Transverse colon (tissue), 3 donors: ENCODE measurements around the gene PPP2R1B.

ENCODE experiments used
- EP300 ChIP-seq: sonication (generic); formaldehyde crosslinking; IDR thresholded peaks from one replicate; pipeline ENCODE4 v1.6.1; 2017; ENCODE audit warnings: antibody characterized with exemption, low read depth
- TF ChIP-seq, protein P1 (sequence below), 5 experiments: fragments of 200-600 bp in 3 of 5; fragments of 450-650 bp in 2 of 5; sonication (generic) in 3 of 5; IDR thresholded peaks; 1 replicate in 2 of 5; 2 replicates in 3 of 5; pipeline ENCODE4 v1.5.1; 2016 to 2017; ENCODE audit warnings: antibody characterized with exemption in 5 of 5, inconsistent platforms in 3 of 5, mild to moderate bottlenecking in 2 of 5, moderate library complexity in 1 of 5

DNA sequence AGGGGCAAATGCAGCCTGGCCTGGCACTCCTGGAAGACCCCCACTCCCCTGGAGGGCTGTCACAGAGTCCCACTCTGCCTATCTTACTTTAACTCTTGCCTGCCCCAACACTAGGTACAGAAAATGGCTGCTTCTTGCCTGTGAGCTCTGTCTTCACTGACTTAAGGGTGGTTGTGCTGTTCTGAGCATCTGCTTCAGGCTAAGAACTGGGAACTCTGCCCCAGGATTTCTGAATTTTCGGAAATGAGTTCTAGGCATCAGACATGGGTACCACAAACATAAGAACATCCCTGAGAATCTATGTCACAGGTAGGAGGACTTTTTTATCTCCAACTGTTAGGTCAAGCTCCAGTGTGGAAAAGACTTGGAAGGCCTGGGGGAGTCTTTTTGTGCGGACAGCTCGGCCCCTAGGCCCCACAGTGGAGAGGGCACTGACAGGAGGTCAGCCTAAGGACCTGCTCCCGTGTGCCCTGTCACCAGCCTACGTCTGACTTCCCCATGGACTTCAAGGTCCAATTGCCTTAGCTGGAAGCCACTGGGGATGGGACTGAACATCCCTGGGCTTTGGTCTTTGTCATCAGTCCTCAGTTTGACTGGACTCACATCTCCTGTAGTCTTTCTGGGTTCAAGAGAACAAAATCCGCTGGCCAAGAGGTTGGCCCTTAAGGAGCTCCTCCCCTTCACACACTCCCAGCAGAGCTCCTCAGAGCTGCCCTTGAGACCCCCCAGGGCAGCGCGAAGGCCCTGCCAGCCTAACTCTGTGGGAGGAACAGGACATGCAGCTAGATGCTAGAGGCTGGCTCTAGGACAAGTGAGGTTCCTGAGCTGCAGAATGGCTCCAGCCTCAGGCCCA, 31.9 kb downstream of the PPP2R1B start:
- TF ChIP-seq, protein P1, sequence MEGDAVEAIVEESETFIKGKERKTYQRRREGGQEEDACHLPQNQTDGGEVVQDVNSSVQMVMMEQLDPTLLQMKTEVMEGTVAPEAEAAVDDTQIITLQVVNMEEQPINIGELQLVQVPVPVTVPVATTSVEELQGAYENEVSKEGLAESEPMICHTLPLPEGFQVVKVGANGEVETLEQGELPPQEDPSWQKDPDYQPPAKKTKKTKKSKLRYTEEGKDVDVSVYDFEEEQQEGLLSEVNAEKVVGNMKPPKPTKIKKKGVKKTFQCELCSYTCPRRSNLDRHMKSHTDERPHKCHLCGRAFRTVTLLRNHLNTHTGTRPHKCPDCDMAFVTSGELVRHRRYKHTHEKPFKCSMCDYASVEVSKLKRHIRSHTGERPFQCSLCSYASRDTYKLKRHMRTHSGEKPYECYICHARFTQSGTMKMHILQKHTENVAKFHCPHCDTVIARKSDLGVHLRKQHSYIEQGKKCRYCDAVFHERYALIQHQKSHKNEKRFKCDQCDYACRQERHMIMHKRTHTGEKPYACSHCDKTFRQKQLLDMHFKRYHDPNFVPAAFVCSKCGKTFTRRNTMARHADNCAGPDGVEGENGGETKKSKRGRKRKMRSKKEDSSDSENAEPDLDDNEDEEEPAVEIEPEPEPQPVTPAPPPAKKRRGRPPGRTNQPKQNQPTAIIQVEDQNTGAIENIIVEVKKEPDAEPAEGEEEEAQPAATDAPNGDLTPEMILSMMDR (IDR thresholded peaks at IDR 0.05): no peak
- TF ChIP-seq EP300: no peak
